Stimulated activated CD8-positive, alpha-beta memory T cell treated with anti-CD3 and anti-CD28 coated beads, Interleukin-2, amount 100 ng/mL, for 48 hours (primary cell): ENCODE measurements around the gene AVL9.
A peak's percentile ranks its signal among the peaks of the same experiment; 100 is the strongest.
"Not testable (repeated sequence)": the region's sequence is repeated elsewhere in the genome, so short reads cannot be mapped to it uniquely, and the experiment has no call there.

ENCODE experiments used
- DNase-seq, 2 donors: peaks; one replicate each; pipeline ENCODE4 v3.0.0-alpha.2; 2020; ENCODE audit warnings: low read depth in 2 of 2

The AVL9 gene

GRCh38 chr7:32495298-32496051, at the start of gene AVL9:
Gene AVL9 (plus strand): TSS chr7:32495489. CDS start chr7:32495710, 221 bp downstream.
- peak; percentile 99 for DNase-seq

- DNase-seq = no peak
Observed at GRCh38 chr7:32447218-32447617, 48.1 kb upstream of the AVL9 start.

- DNase-seq = no peak
Observed at GRCh38 chr7:32453341-32454011, 41.8 kb upstream of the AVL9 start.

GRCh38 chr7:32458025-32458424, 37.3 kb upstream of the AVL9 start:
- DNase-seq = no peak

DNA sequence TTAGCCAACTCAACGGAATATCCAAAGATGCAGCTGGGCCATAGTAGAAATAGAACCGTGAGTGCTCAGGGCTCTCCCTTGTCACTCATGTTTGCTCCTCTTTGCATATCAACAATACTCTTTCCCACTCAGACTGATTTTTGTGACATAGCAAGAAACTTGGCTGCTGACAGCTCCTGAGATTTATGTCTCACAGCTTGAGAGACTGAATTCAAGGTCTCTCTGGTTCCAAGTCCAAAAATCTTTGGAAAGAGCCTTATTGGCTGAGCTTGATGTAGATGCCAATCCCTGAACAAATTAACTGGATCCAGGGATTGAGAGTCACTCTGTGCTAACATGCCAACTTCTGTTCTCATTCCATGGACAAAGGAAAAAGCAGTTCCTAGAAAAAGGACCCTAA, 35.5 kb upstream of the AVL9 start:
- DNase-seq = no peak

DNA sequence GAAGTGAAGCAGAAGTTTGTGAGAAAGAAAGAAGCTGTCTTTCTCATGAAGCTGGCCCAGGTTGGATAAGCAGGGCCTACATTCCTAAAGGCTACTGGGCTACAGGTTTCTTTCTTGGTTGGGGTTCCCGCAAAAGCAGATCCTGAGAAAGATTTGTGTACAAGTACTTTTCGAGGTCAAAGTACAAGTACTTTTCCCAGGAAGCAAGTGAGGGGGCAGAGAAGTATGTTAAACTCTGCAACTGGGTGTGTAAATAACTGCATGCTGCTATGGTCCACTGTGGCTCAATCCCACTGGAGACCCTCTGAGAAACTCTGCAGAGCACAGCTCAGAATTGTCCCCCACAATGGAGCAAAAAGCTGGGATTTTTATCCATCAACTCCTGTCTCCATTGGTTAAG, 33.8 kb upstream of the AVL9 start:
- no peak for DNase-seq

- no peak for DNase-seq
Observed at GRCh38 chr7:32462451-32462850, 32.8 kb upstream of the AVL9 start.

GRCh38 chr7:32462977-32463376, 32.3 kb upstream of the AVL9 start:
- no peak for DNase-seq

DNA sequence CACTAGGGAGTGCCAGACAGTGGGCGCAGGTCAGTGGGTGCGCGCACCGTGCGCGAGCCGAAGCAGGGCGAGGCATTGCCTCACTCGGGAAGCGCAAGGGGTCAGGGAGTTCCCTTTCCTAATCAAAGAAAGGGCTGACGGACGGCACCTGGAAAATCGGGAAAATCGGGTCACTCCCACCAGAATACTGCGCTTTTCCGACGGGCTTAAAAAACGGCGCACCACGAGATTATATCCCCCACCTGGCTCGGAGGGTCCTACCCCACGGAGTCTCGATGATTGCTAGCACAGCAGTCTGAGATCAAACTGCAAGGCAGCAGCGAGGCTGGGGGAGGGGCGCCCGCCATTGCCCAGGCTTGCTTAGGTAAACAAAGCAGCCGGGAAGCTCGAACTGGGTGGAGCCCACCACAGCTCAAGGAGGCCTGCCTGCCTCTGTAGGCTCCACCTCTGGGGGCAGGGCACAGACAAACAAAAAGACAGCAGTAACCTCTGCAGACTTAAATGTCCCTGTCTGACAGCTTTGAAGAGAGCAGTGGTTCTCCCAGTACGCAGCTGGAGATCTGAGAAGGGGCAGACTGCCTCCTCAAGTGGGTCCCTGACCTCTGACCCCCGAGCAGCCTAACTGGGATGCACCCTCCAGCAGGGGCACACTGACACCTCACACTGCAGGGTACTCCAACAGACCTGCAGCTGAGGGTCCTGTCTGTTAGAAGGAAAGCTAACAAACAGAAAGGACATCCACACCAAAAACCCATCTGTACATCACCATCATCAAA, 30.5 kb upstream of the AVL9 start:
- not testable (repeated sequence) for DNase-seq

- DNase-seq = not testable (repeated sequence)
Observed at GRCh38 chr7:32470004-32470403, 25.3 kb upstream of the AVL9 start.

- no peak for DNase-seq
Observed at GRCh38 chr7:32470871-32471270, 24.4 kb upstream of the AVL9 start.

- DNase-seq = no peak
Observed at GRCh38 chr7:32472015-32472414, 23.3 kb upstream of the AVL9 start.

DNA sequence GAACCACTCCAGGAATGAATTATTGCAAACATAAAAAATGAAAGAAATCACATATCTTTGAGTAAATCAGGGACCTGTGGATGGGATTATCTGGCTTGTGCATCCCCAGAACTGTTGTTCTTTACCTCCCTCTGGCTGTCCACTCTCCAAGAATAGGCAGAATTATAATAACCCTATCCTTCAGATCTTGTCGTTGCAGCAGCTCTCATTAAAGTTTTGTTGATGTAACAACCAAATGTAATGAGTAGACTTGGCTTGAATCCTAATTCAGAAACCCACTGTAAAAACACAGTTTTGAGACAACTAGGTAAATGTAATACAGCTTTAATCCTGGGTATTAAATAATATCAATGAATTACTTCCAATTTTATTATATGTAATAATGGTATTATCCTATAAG, 21.3 kb upstream of the AVL9 start:
- DNase-seq = no peak

GRCh38 chr7:32476816-32477648, 18.3 kb upstream of the AVL9 start:
- no peak for DNase-seq

DNA sequence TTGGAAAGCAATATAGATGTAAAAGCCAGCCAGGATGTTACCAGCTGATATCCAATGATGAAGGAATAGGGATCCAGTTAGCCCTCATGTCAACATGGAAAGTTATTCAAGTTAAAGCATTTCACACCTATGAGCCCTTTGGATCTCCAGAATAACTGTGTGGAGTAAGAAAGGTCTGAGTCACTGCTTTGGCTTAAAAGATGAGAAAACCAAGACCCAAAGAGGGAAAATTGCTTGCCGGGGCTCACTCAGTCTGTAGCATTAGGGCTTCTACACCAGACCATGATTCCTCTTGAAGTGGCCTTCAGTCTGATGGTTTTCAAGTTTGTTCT, 17.7 kb upstream of the AVL9 start:
- no peak for DNase-seq

DNA sequence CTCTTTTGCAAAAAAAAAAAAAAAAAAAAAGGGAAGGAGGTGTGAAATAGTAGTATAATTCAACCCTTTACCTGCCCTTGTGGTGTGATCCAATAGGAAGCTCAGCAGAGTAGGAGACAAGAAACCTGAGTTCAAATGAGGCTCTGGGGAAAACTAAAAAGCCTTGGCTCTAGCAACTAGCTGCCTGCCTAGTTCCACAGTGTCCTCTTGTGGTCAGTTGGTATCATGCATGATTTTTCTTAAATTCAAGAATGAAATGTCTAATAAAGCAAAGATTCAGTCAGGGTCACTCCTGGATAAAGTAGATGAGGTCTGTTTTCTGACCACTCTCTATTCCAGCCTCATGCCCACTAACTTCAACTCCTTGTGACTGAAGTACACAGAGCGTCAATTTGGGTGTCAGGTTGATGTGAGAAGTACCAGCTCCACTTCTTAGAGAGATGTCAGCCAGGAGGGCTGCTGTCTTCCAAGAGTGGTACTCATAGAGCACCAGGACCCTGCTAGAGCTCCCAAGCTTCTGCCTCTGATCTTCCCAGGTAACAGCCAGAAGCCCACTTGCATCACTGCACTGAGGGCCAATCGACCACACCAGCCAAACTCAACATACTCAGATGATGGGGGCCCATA, 15.6 kb upstream of the AVL9 start:
- no peak for DNase-seq

DNA sequence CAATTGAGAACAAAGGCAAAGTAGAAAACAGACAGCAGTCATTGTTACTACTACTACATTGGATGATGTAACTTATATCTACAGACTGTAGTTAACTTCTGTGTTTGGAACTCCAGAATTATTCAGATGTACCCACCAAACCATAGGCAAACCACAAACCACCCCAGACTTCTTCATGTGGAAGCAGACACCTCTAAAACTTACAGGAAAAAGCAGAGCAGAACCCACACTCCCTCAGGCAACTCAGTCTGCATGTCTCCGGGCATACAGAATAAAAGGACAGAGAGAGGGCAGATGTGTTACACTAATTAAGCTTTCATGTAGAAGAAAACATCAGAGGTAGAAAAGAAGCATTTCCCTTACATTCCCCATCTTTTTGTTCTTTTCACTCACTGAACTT, 14.1 kb upstream of the AVL9 start:
- no peak for DNase-seq

- no peak for DNase-seq
Observed at GRCh38 chr7:32481921-32482320, 13.4 kb upstream of the AVL9 start.

DNA sequence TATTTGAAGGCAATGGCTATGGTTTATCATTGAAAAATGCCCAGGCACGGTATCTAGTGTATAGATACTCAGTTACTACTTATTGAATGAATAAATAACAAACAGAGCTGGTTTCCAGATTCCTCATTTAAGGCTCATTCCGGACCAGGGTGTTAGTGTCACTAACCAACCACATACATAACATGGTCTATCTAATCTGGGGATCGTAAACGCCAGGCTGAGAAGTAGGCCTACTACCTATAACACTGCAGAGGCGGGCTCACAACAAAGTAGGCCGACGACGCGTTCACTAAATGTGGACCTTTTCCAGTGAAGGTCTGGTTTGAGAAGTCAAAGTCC, 5.5 kb upstream of the AVL9 start:
- no peak for DNase-seq

DNA sequence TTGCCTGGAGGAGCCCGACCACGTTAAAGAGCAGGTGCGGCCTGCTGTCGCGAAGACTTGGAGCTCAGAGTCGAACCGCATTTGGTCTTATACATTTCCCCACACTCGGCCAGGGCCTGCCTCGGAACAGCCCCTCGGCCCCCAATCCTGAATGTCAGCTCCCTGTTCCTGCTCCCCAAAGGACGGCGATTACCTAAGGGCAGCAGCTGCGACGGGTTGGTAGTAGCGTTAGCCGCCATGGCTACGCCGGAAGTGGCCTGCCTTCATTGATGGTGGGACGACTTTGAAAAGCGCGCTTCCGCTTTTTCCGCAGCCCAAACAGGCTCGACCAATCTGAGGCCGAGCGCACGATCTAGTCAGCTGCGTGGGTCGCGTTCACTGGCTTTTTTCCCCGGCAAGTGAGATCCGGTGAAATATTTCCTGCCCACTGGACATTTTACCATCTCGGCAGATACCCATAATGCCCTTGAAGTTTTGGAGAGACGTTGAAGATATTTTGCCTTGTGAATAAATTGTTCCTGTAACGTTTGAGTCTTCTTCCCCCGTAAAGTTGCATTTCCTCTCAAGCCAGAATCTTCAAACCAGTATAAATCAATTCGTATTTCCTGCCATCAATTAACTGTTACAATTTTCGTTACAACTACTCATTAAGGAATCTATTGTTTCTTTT, 5.0 kb upstream of the AVL9 start, which contains the start of gene LSM5:
Gene LSM5 (minus strand): TSS at position 254 of the 670 bp plus-strand sequence. CDS start 15 bp downstream, at position 239.
- peak; percentile 73 to 84 for DNase-seq

GRCh38 chr7:32494946-32495297, 367 bp upstream of the AVL9 start:
- DNase-seq = no peak
